Smooth muscle cell (in vitro differentiated cells): ENCODE results near the gene UQCRQ. TPM values are rescaled to one million over a fixed set of nuclear protein-coding genes. Genes with fewer than 3 reads are reported as not detected.

ENCODE experiments used
- DNase-seq: peaks from one replicate; lab custom pipeline; 2025; ENCODE audit not compliant: unreplicated experiment; lab: John Stamatoyannopoulos, UW
- H2AFZ ChIP-seq: fragments of 200-600 bp; sonication (generic); 2 replicates; pipeline ENCODE4 v1.6.0; 2016; ENCODE audit warnings: antibody characterized with exemption, low read depth, mild to moderate bottlenecking
- H3F3A ChIP-seq: fragments of 200-600 bp; sonication (generic); 2 replicates; pipeline ENCODE4 v1.6.0; 2017; ENCODE audit warnings: antibody characterized with exemption, low read depth
- H3K27ac ChIP-seq: fragments of 200-600 bp; sonication (generic); 2 replicates; pipeline ENCODE4 v1.5.1; 2016; ENCODE audit warnings: low read depth, mild to moderate bottlenecking
- H3K27me3 ChIP-seq: fragments of 200-600 bp; sonication (generic); 2 replicates; pipeline ENCODE4 v1.6.1; 2016; ENCODE audit warnings: low read depth, mild to moderate bottlenecking
- H3K36me3 ChIP-seq: fragments of 200-600 bp; sonication (generic); 2 replicates; pipeline ENCODE4 v1.5.1; 2016; ENCODE audit warnings: low read depth
- H3K4me1 ChIP-seq: fragments of 200-600 bp; sonication (generic); 2 replicates; pipeline ENCODE4 v1.5.1; 2016; ENCODE audit warnings: low read depth
- H3K4me2 ChIP-seq: fragments of 200-600 bp; sonication (generic); 2 replicates; pipeline ENCODE4 v1.6.0; 2016; ENCODE audit warnings: mild to moderate bottlenecking
- H3K4me3 ChIP-seq: fragments of 200-600 bp; sonication (generic); 2 replicates; pipeline ENCODE4 v1.5.1; 2016; ENCODE audit warnings: mild to moderate bottlenecking
- H3K79me2 ChIP-seq: fragments of 200-600 bp; sonication (generic); 2 replicates; pipeline ENCODE4 v1.6.0; 2016; ENCODE audit warnings: low read depth, mild to moderate bottlenecking
- H3K9ac ChIP-seq: fragments of 200-600 bp; sonication (generic); 2 replicates; pipeline ENCODE4 v1.6.0; 2016; ENCODE audit warnings: low read depth
- H3K9me3 ChIP-seq: fragments of 200-600 bp; sonication (generic); replicated peaks from 2 replicates; pipeline ENCODE4 v1.5.1; 2016; ENCODE audit warnings: low read depth
- H4K20me1 ChIP-seq: fragments of 200-600 bp; sonication (generic); 2 replicates; pipeline ENCODE4 v1.6.0; 2016; ENCODE audit warnings: low read depth
- CTCF ChIP-seq: fragments of 200-600 bp; sonication (generic); IDR thresholded peaks from 2 replicates; pipeline ENCODE4 v1.5.1; 2017; ENCODE audit warnings: borderline replicate concordance, mild to moderate bottlenecking, antibody characterized with exemption; ENCODE audit not compliant: insufficient read depth, poor library complexity, severe bottlenecking
- WGBS: methylation state at CpG from one replicate; pipeline ENCODE4 v1.1.7; 2016; ENCODE audit warnings: low lambda C conversion rate; 5-methylcytosine and 5-hydroxymethylcytosine counted together
- polyA plus RNA-seq: library from polyadenylated mRNA; unstranded; fragments of >200 nt; fragmentation: Nextera tagmentation; extraction: Ambion mirVana; gene quantifications from 2 replicates; pipeline ENCODE4 v1.2.1, GENCODE V29; 2016
- total RNA-seq: library from RNA; depleted of rRNA; stranded (reverse); fragments of >200 nt; gene quantifications from 2 replicates; pipeline ENCODE4 v1.2.3, GENCODE V29; 2014

Gene UQCRQ
- total and polyA plus RNA-seq, 2 experiments from 2014 or later, result 137 to 1,128 TPM

DNA sequence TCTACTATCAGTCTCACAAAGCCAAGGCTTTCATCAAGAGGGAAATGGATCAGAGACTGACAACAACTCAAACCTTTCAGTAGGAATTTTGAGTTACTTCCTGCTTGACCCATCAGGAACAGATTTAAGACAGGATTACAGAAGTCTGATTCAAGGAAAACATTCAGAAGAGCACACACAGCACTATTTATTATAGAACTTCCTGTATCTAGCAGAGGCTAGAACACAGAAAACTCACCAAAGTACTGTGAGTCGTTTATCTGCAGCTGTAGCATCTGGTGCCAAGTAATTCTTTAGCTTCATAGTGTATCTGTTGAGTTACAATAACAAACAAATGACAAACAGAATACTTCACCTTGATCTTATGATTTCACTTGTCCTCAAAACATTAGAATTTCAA lies 20.8 kb downstream of the UQCRQ start:
- H3K79me2 ChIP-seq, result peaks cover 27% of the 10 kb centered on the region
- no peak overlapping the region for H2AFZ ChIP-seq
- peaks cover 95% of the 10 kb centered on the region for H4K20me1 ChIP-seq
- H3F3A ChIP-seq, result peaks cover 26% of the 10 kb centered on the region
- H3K4me1 ChIP-seq, result no peaks in the 10 kb centered on the region
- no peaks in the 10 kb centered on the region for H3K9me3 ChIP-seq
- no peak for TF ChIP-seq CTCF
- no peak overlapping the region for H3K4me2 ChIP-seq
- 74% methylated on average over 1 of the region's 1 CpG for WGBS
- no peak overlapping the region for H3K4me3 ChIP-seq
- H3K27me3 ChIP-seq, result no peaks in the 10 kb centered on the region
- peak overlapping the region; percentile 1 for H3K27ac ChIP-seq
- no peak overlapping the region for H3K9ac ChIP-seq
- no peak for DNase-seq
- H3K36me3 ChIP-seq, result peaks cover 50% of the 10 kb centered on the region

DNA sequence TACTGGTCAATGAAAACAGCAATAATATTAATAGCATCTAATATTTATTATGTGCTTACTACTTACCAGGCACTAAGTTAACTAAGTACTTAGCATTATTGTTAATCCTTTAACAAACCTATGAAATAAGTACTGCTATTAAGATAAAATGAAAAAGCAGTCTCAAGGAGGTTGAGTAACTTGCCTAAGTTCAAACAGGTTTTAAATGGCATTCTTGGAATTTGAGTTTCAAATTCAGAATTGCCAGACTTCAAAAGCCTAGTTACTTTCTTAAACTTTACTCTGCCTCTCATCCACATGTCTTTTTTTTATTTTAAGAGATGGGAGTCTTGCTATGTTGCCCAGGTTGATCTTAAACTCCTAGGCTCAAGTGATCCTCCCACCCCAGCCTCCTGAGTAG lies 23.1 kb downstream of the UQCRQ start:
- H3K36me3 ChIP-seq, result peaks cover 52% of the 10 kb centered on the region
- no peaks in the 10 kb centered on the region for H3K9me3 ChIP-seq
- H3K4me2 ChIP-seq, result no peak overlapping the region
- H3K4me1 ChIP-seq, result no peaks in the 10 kb centered on the region
- H3K9ac ChIP-seq, result no peak overlapping the region
- no peak overlapping the region for H2AFZ ChIP-seq
- no peak for TF ChIP-seq CTCF
- H3K79me2 ChIP-seq, result peaks cover 48% of the 10 kb centered on the region
- no peak for DNase-seq
- peak overlapping the region; percentile 2 for H3K27ac ChIP-seq
- peaks cover 27% of the 10 kb centered on the region for H3F3A ChIP-seq
- H4K20me1 ChIP-seq, result peaks cover 93% of the 10 kb centered on the region
- H3K27me3 ChIP-seq, result no peaks in the 10 kb centered on the region
- no peak overlapping the region for H3K4me3 ChIP-seq

DNA sequence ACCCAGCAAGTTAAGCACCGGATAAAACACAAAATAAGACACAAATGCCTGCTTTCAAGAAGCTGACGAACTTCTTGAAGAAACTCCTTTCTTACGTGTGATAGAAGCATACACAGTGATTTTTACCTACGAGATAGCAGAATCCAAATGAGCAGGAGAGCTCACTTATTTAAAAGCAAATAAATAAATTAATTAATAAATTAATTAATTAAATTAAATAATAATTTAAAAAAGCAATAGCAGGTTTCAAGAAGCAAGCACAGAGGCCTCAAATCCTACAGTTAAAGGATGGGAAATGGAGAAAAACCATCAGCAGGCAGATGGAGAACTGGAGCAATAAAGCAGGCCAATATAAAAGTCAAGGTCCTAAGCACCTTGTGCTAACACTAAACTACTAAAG lies 24.4 kb downstream of the UQCRQ start:
- Histone ChIP-seq H3K4me2 (no peak overlapping the region), H3K9ac (no peak overlapping the region), H3K36me3 (peaks cover 61% of the 10 kb centered on the region), H3K27ac (no peak overlapping the region), H2AFZ (no peak overlapping the region), H4K20me1 (peaks cover 97% of the 10 kb centered on the region), H3K4me1 (no peaks in the 10 kb centered on the region), H3K4me3 (no peak overlapping the region), H3K79me2 (peaks cover 62% of the 10 kb centered on the region), H3F3A (peaks cover 30% of the 10 kb centered on the region), H3K27me3 (no peaks in the 10 kb centered on the region), H3K9me3 (no peaks in the 10 kb centered on the region)
- 97% methylated on average over 4 of the region's 4 CpGs for WGBS
- no peak for DNase-seq
- no peak for TF ChIP-seq CTCF

GRCh38 chr5:132895719-132896305 lies 29.4 kb downstream of the UQCRQ start:
- Histone ChIP-seq H3K9me3 (no peaks in the 10 kb centered on the region), H3F3A (peaks cover 14% of the 10 kb centered on the region), H3K4me1 (no peaks in the 10 kb centered on the region), H2AFZ (no peak overlapping the region), H3K9ac (no peak overlapping the region), H3K36me3 (peaks cover 40% of the 10 kb centered on the region), H3K27me3 (no peaks in the 10 kb centered on the region), H3K4me2 (no peak overlapping the region), H3K79me2 (peaks cover 65% of the 10 kb centered on the region), H3K4me3 (no peak overlapping the region), H4K20me1 (peaks cover 95% of the 10 kb centered on the region), H3K27ac (no peak overlapping the region)
- DNase-seq, result no peak
- 98% methylated on average over 4 of the region's 4 CpGs for WGBS
- no peak for TF ChIP-seq CTCF
